CD14-positive monocyte (primary cell): ENCODE results near the gene COQ8B. TPM values are rescaled to one million over a fixed set of nuclear protein-coding genes. Genes with fewer than 3 reads are reported as not detected.

Experiments used
- DNase-seq, 3 donors: peaks; one replicate each; pipeline ENCODE4 v3.0.0-alpha.2; 2011 to 2022
- H2AFZ ChIP-seq: 2 replicates; pipeline ENCODE4 v1.6.0; 2012; ENCODE audit warnings: mild to moderate bottlenecking, low read depth, low read length, inconsistent platforms; ENCODE audit not compliant: insufficient read depth, poor library complexity, severe bottlenecking
- H3K27ac ChIP-seq, 2 donors: 1 replicate in 1 of 2; 2 replicates in 1 of 2; pipeline ENCODE4 v1.5.1; 2012 to 2013; ENCODE audit warnings: low read length in 2 of 2, control low read depth in 1 of 2, inconsistent platforms in 1 of 2, low read depth in 1 of 2, mild to moderate bottlenecking in 1 of 2
- H3K27me3 ChIP-seq, 2 donors: one replicate each; pipeline versions ENCODE4 v1.6.0 to v1.6.1; 2011 to 2013; ENCODE audit warnings: low read length in 2 of 2; ENCODE audit not compliant: control insufficient read depth in 2 of 2, insufficient read depth in 2 of 2
- H3K36me3 ChIP-seq, 2 donors: replicated peaks in 1 of 2; 1 replicate in 1 of 2; 2 replicates in 1 of 2; pipeline versions ENCODE4 v1.5.1 to v1.6.1; 2012 to 2013; ENCODE audit warnings: low read length in 2 of 2, control low read depth in 1 of 2, inconsistent platforms in 1 of 2, mild to moderate bottlenecking in 1 of 2; ENCODE audit not compliant: insufficient read depth in 2 of 2, control insufficient read depth in 1 of 2
- H3K4me1 ChIP-seq, 2 donors: 1 replicate in 1 of 2; 2 replicates in 1 of 2; pipeline versions ENCODE4 v1.5.1 to v1.6.1; 2012 to 2013; ENCODE audit warnings: low read length in 2 of 2, control low read depth in 1 of 2, inconsistent platforms in 1 of 2, mild to moderate bottlenecking in 1 of 2, moderate library complexity in 1 of 2; ENCODE audit not compliant: insufficient read depth in 2 of 2, control insufficient read depth in 1 of 2
- H3K4me2 ChIP-seq: replicated peaks from 2 replicates; pipeline ENCODE3; 2012; ENCODE audit warnings: low read length, moderate library complexity, mild to moderate bottlenecking; ENCODE audit not compliant: poor library complexity, severe bottlenecking; ENCODE audit errors: extremely low read depth
- H3K4me3 ChIP-seq, 3 experiments: fragments of 200-600 bp in 1 of 3; sonication (generic) in 1 of 3; replicated peaks in 1 of 3; 1 replicate in 2 of 3; 2 replicates in 1 of 3; pipeline ENCODE4 v1.5.1; 2011 to 2013; ENCODE audit warnings: low read length in 3 of 3, mild to moderate bottlenecking in 3 of 3, control low read depth in 2 of 3, low read depth in 2 of 3, inconsistent platforms in 1 of 3, moderate library complexity in 1 of 3
- H3K79me2 ChIP-seq: 2 replicates; pipeline ENCODE4 v1.6.0; 2012; ENCODE audit warnings: mild to moderate bottlenecking, control low read depth, inconsistent platforms, low read length, moderate library complexity; ENCODE audit not compliant: insufficient read depth
- H3K9ac ChIP-seq: 2 replicates; pipeline ENCODE4 v1.6.0; 2017; ENCODE audit warnings: low read length, mild to moderate bottlenecking; ENCODE audit not compliant: insufficient read depth, poor library complexity, severe bottlenecking
- H3K9me3 ChIP-seq, 2 donors: replicated peaks in 1 of 2; 1 replicate in 1 of 2; 2 replicates in 1 of 2; pipeline versions ENCODE4 v1.5.1 to v1.6.1; 2012 to 2013; ENCODE audit warnings: low read length in 2 of 2, control low read depth in 1 of 2; ENCODE audit not compliant: control insufficient read depth in 1 of 2, insufficient read depth in 1 of 2
- H4K20me1 ChIP-seq: 2 replicates; pipeline ENCODE4 v1.6.0; 2012; ENCODE audit warnings: mild to moderate bottlenecking, low read length, control low read depth, moderate library complexity; ENCODE audit not compliant: insufficient read depth
- H3K27ac Mint-ChIP-seq, 7 donors: one replicate each; pipeline ENCODE4 v1.8.0; 2020; ENCODE audit warnings: mild to moderate bottlenecking in 7 of 7, mixed read lengths in 7 of 7, moderate library complexity in 6 of 7, inconsistent platforms in 2 of 7
- H3K27me3 Mint-ChIP-seq, 3 donors: one replicate each; pipeline ENCODE4 v1.8.0; 2021 to 2022; ENCODE audit warnings: low read depth in 3 of 3, mild to moderate bottlenecking in 3 of 3, mixed read lengths in 3 of 3, moderate library complexity in 3 of 3, inconsistent platforms in 1 of 3
- H3K36me3 Mint-ChIP-seq, 2 donors: one replicate each; pipeline ENCODE4 v1.8.0; 2020; ENCODE audit warnings: mixed read lengths in 2 of 2, inconsistent platforms in 1 of 2, mild to moderate bottlenecking in 1 of 2
- H3K4me1 Mint-ChIP-seq: one replicate; pipeline ENCODE4 v1.8.0; 2020; ENCODE audit warnings: mild to moderate bottlenecking, mixed read lengths
- H3K4me3 Mint-ChIP-seq, 2 donors: one replicate each; pipeline ENCODE4 v1.8.0; 2020; ENCODE audit warnings: mild to moderate bottlenecking in 2 of 2, mixed read lengths in 2 of 2, moderate library complexity in 1 of 2
- H3K9me3 Mint-ChIP-seq, 7 donors: one replicate each; pipeline ENCODE4 v1.8.0; 2020 to 2022; ENCODE audit warnings: mixed read lengths in 7 of 7, mild to moderate bottlenecking in 6 of 7, moderate library complexity in 6 of 7, inconsistent platforms in 2 of 7
- WGBS: methylation state at CpG from one replicate; pipeline ENCODE4 v1.1.5; 2013; ENCODE audit warnings: missing lambda C conversion rate; ENCODE audit not compliant: insufficient coverage; 5-methylcytosine and 5-hydroxymethylcytosine counted together
- intact Hi-C, 2 donors: fragments of 100-400 bp; cut with micrococcal nuclease; formaldehyde crosslinking; loops; one replicate each; pipeline versions ENCODE4 v1.15.0 to v1.15.1; 2023
- polyA plus RNA-seq, 3 donors: library from polyadenylated mRNA; depleted of rRNA in 1 of 3; unstranded in 2 of 3; stranded (reverse) in 1 of 3; fragments of 300-500 nt in 2 of 3; fragments of >200 nt in 1 of 3; fragmentation: Illumina TruSeq in 2 of 3; gene quantifications; 1 replicate in 2 of 3; 2 replicates in 1 of 3; pipeline ENCODE4 v1.2.3, GENCODE V29; 2012 to 2021
- TF ChIP-seq, protein P1 (sequence below): fragments of 200-600 bp; IDR thresholded peaks from one replicate; pipeline ENCODE4 v1.8.0; 2022; ENCODE audit warnings: antibody characterized with exemption, mild to moderate bottlenecking

Gene COQ8B
- polyA plus RNA-seq, 3 donors: 16.0 to 44.0 (median 23.4) TPM

DNA sequence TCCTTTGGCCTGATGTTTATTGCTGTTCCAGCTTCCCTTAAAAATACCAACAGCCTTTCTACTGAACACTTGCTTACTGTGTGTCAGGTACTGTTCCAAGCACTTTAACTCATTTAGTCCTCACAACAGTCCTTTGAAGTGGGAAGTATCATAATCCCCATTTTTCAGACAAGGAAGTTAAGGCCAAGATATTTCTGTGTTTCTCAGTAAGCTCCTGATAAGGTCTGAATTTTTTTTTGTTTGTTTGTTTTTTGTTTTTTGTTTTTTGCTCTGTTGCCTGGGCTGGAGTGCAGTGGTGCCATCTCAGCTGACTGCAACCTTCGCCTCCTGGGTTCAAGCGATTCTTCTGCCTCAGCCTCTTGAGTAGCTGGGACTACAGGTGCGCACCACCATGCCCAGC lies 41.8 kb upstream of the COQ8B start:
- Histone ChIP-seq H3K4me3 (no peak overlapping the region), H3K36me3 (peaks cover 63 to 81% of the 10 kb centered on the region in 2 donors), H3K27me3 (no peaks in the 10 kb centered on the region), H2AFZ (no peak overlapping the region), H3K4me2 (no peak overlapping the region), H4K20me1 (peaks cover 80% of the 10 kb centered on the region), H3K27ac (peak overlapping the region in 1 of 2 donors; percentile 37), H3K9ac (no peak overlapping the region), H3K4me1 (peaks cover 34 to 39% of the 10 kb centered on the region in 2 donors), H3K79me2 (peaks cover 78% of the 10 kb centered on the region), H3K9me3 (no peaks in the 10 kb centered on the region)
- Mint-ChIP-seq H3K36me3 (peaks cover 67 to 77% of the 10 kb centered on the region in 2 donors), H3K4me3 (no peak overlapping the region), H3K9me3 (no peaks in the 10 kb centered on the region), H3K27ac (peak overlapping the region in 3 of 7 donors; percentile 13 to 38 (median 27)), H3K4me1 (peaks cover 30% of the 10 kb centered on the region), H3K27me3 (peaks cover 0 to 2% (median 0%) of the 10 kb centered on the region in 3 donors)
- DNase-seq: no peak
- 100% methylated on average over 3 of the region's 3 CpGs for WGBS
- intact Hi-C loops: loop anchor here in 1 of 2 donors (10.0 kb wide), 1 partner anchor 46 kb away; no protein-coding TSS in a partner anchor
- TF ChIP-seq, protein P1, sequence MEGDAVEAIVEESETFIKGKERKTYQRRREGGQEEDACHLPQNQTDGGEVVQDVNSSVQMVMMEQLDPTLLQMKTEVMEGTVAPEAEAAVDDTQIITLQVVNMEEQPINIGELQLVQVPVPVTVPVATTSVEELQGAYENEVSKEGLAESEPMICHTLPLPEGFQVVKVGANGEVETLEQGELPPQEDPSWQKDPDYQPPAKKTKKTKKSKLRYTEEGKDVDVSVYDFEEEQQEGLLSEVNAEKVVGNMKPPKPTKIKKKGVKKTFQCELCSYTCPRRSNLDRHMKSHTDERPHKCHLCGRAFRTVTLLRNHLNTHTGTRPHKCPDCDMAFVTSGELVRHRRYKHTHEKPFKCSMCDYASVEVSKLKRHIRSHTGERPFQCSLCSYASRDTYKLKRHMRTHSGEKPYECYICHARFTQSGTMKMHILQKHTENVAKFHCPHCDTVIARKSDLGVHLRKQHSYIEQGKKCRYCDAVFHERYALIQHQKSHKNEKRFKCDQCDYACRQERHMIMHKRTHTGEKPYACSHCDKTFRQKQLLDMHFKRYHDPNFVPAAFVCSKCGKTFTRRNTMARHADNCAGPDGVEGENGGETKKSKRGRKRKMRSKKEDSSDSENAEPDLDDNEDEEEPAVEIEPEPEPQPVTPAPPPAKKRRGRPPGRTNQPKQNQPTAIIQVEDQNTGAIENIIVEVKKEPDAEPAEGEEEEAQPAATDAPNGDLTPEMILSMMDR: no peak

- 61% methylated on average over 7 of the region's 11 CpGs for WGBS
- H3K27ac Mint-ChIP-seq: peak overlapping the region; percentile 78 to 99 (median 89)
- H3K9me3 Mint-ChIP-seq: no peaks in the 10 kb centered on the region
- H3K4me3 Mint-ChIP-seq: no peak overlapping the region
- peaks cover 45% of the 10 kb centered on the region for H3K4me1 Mint-ChIP-seq
- TF ChIP-seq, protein P1: no peak
- H3K9me3 ChIP-seq: no peaks in the 10 kb centered on the region
- no peak overlapping the region for H2AFZ ChIP-seq
- H3K27me3 ChIP-seq: no peaks in the 10 kb centered on the region
- H3K4me1 ChIP-seq: peaks cover 50 to 56% of the 10 kb centered on the region in 2 donors
- peak overlapping the region in 1 of 3 experiments; percentile 14 for H3K4me3 ChIP-seq
- peaks cover 61% of the 10 kb centered on the region for H4K20me1 ChIP-seq
- H3K36me3 ChIP-seq: peaks cover 45 to 62% of the 10 kb centered on the region in 2 donors
- peaks cover 52 to 63% of the 10 kb centered on the region in 2 donors for H3K36me3 Mint-ChIP-seq
- peak overlapping the region; percentile 18 for H3K4me2 ChIP-seq
- peak overlapping the region in 1 of 2 donors; percentile 88 for H3K27ac ChIP-seq
- intact Hi-C loops: loop anchor here in 1 of 2 donors (10.0 kb wide), 1 partner anchor 48 kb away; no protein-coding TSS in a partner anchor
- peak; percentile 20 to 27 (median 22) for DNase-seq
- peaks cover 0 to 2% (median 0%) of the 10 kb centered on the region in 3 donors for H3K27me3 Mint-ChIP-seq
- peaks cover 82% of the 10 kb centered on the region for H3K79me2 ChIP-seq
- no peak overlapping the region for H3K9ac ChIP-seq
Observed at GRCh38 chr19:40756502-40757110, 39.9 kb upstream of the COQ8B start.
